Neutrophil (primary cell): Measurements from ENCODE around the gene SLK.

Experiments
- H3K27ac ChIP-seq: fragments of 200-600 bp; sonication (generic); 2 replicates; pipeline ENCODE4 v1.5.1; 2016; ENCODE audit warnings: mild to moderate bottlenecking, moderate library complexity
- H3K27me3 ChIP-seq: fragments of 200-600 bp; sonication (generic); 2 replicates; pipeline ENCODE4 v1.6.0; 2016; ENCODE audit warnings: mild to moderate bottlenecking
- H3K36me3 ChIP-seq: fragments of 200-600 bp; sonication (generic); 2 replicates; pipeline ENCODE4 v1.5.1; 2017
- H3K4me1 ChIP-seq, 2 experiments: fragments of 200-600 bp in 1 of 2; sonication (generic) in 1 of 2; 1 replicate in 1 of 2; 2 replicates in 1 of 2; pipeline versions ENCODE4 v1.5.1 to v1.6.1; 2013 to 2016; ENCODE audit warnings: low read depth in 1 of 2, low read length in 1 of 2, mild to moderate bottlenecking in 1 of 2, moderate library complexity in 1 of 2; ENCODE audit not compliant: control insufficient read depth in 1 of 2, insufficient read depth in 1 of 2
- H3K4me3 ChIP-seq, 2 experiments: fragments of 200-600 bp in 1 of 2; sonication (generic) in 1 of 2; 1 replicate in 1 of 2; 2 replicates in 1 of 2; pipeline ENCODE4 v1.5.1; 2013 to 2016; ENCODE audit warnings: low read depth in 1 of 2, low read length in 1 of 2, mild to moderate bottlenecking in 1 of 2, moderate library complexity in 1 of 2
- H3K9me3 ChIP-seq: fragments of 200-600 bp; sonication (generic); 2 replicates; pipeline ENCODE4 v1.5.1; 2016
- CTCF ChIP-seq: fragments of 200-600 bp; sonication (generic); IDR thresholded peaks from 2 replicates; pipeline ENCODE4 v1.5.1; 2016; ENCODE audit warnings: antibody characterized with exemption

Gene SLK

GRCh38 chr10:103969436-103969835 is 2.5 kb downstream of the SLK start:
- Histone ChIP-seq H3K27me3 (no peaks in the 10 kb centered on the region), H3K9me3 (no peaks in the 10 kb centered on the region), H3K4me1 (peaks cover 46 to 47% of the 10 kb centered on the region in 2 experiments), H3K4me3 (peak overlapping the region; percentile 86 to 88), H3K36me3 (no peaks in the 10 kb centered on the region), H3K27ac (peak overlapping the region; percentile 91)
- no peak for TF ChIP-seq CTCF

- H3K36me3 ChIP-seq: no peaks in the 10 kb centered on the region
Observed at GRCh38 chr10:103969857-103970627, 3.1 kb downstream of the SLK start.

GRCh38 chr10:103975169-103975568 is 8.2 kb downstream of the SLK start:
- no peaks in the 10 kb centered on the region for H3K27me3 ChIP-seq
- TF ChIP-seq CTCF: no peak
- no peaks in the 10 kb centered on the region for H3K9me3 ChIP-seq
- H3K27ac ChIP-seq: peak overlapping the region; percentile 48
- H3K36me3 ChIP-seq: no peaks in the 10 kb centered on the region
- H3K4me1 ChIP-seq: peaks cover 29% of the 10 kb centered on the region in 2 experiments
- H3K4me3 ChIP-seq: no peak overlapping the region

More at GRCh38 chr10:103969857-103970627, 3.1 kb downstream of the SLK start:
- no peaks in the 10 kb centered on the region for H3K27me3 ChIP-seq
- TF ChIP-seq CTCF: no peak
- peaks cover 50 to 51% of the 10 kb centered on the region in 2 experiments for H3K4me1 ChIP-seq
- H3K27ac ChIP-seq: peak overlapping the region; percentile 91
- no peaks in the 10 kb centered on the region for H3K9me3 ChIP-seq
- H3K4me3 ChIP-seq: peak overlapping the region; percentile 86 to 88

GRCh38 chr10:103977204-103977603 is 10.3 kb downstream of the SLK start:
- no peaks in the 10 kb centered on the region for H3K9me3 ChIP-seq
- H3K27me3 ChIP-seq: no peaks in the 10 kb centered on the region
- no peak overlapping the region for H3K4me3 ChIP-seq
- H3K4me1 ChIP-seq: peaks cover 28% of the 10 kb centered on the region in 2 experiments
- no peak overlapping the region for H3K27ac ChIP-seq
- TF ChIP-seq CTCF: no peak
- no peaks in the 10 kb centered on the region for H3K36me3 ChIP-seq

- no peak overlapping the region for H3K4me3 ChIP-seq
- H3K36me3 ChIP-seq: no peaks in the 10 kb centered on the region
- no peaks in the 10 kb centered on the region for H3K9me3 ChIP-seq
- TF ChIP-seq CTCF: no peak
- H3K4me1 ChIP-seq: peaks cover 51 to 52% of the 10 kb centered on the region in 2 experiments
- H3K27me3 ChIP-seq: no peaks in the 10 kb centered on the region
- H3K27ac ChIP-seq: no peak overlapping the region
Observed at GRCh38 chr10:103979530-103979929, 12.6 kb downstream of the SLK start.
